Fibroblast of the conjunctiva (primary cell): Measurements from ENCODE around the gene CNN3.

Experiments
- DNase-seq: peaks from one replicate; pipeline ENCODE4 v3.0.0-alpha.2; 2010; ENCODE audit warnings: low read depth

Gene CNN3

DNA sequence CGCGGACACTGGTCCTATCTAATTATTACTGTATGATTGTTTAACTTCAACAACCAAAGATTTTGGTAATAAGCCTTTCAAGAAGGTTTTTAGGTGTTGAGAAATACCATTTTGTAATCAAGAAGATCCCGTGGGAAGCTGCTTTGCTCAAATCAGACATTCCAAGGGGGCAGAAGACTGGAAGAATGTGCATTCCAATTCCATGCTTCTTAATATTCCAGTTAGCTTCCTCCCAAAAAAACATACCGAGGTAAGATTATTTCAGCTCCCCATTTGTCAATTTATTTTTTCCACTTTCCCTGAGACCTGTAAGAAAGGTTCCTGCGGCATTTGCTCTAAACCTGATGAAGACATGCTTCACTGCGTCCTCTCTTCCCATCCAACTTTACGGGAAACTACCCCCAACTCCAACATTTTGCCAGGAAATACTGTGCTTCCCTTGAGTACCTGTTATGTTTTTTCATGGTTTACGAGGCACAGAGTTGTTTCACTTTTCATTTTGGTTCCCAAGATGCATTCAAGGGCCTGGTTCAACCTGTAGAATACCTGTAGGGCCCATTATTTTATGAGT, 4.1 kb downstream of the CNN3 start:
- DNase-seq, result no peak

DNA sequence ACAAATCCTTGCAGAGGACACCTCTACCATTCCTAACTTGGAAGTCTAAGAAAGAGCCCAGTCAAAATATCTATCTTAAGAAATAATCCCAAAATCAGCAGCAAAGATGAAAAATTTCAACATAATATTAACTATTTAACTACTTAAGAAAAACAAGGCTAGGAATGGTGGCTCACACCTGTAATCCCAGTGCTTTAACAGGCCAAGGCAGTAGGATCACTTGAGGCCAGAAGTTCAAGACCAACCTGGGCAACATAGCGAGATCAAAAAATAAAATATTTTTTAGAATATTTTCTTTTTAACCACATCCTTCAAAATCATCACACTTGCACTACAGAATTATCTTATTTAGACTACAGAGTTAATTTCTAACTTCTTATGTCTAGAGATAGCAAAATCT, 4.9 kb downstream of the CNN3 start:
- DNase-seq, result no peak

GRCh38 chr1:94920061-94920460, 6.8 kb downstream of the CNN3 start:
- no peak for DNase-seq

DNA sequence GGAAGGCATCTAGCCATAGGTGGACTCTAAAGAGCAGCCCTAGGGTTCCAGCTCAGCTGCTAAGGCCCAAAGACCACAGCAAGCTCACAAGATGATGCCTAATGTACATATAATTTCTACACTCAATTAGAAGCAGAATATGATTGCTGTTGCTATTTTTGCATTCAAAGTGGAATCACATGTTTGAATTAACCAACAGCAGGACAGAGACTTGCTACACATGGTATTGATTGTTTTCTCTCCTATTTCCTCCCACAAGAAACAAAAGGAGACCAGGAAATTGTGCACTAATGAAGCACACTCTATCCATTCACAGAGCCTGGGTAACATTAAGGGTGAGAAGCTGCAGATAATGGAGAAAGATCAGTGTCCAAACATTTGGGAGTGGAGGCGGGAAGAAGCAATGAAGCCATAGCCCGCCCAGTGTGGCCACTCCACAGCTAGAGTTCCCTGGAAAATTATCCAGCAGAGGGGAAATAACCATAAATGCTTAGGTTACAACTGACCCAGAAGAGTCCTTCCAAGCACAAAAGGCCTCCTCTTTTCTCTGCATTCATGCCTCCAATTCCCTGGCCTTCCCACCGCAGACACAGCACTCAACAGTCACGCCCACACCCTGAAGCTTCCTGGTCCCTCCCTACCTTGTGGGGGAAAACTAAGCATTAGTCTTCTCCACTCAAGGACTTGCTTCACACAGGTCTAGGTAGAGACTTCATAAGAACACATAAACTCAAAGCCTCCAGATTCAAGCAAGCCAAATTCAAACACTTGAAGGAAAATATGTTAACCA, 7.5 kb downstream of the CNN3 start:
- DNase-seq, result no peak

DNA sequence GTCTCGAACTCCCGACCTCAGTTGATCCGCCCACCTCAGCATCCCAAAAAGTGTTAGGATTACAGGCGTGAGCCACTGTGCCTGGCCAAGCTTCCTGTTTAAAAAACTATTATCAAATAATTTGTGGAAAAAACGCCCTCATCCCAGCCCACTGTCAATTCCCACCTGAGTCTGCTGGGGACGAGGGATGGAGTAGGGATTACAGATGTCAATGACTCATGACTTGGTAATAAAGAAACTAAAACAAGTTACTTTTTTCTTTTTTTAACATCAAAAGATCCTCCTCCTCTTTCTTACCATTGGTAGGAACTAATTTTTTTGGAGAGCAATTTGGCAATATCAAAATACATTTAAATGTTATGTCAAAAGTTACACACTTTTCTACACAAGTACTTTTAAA, 9.7 kb downstream of the CNN3 start:
- DNase-seq, result no peak

DNA sequence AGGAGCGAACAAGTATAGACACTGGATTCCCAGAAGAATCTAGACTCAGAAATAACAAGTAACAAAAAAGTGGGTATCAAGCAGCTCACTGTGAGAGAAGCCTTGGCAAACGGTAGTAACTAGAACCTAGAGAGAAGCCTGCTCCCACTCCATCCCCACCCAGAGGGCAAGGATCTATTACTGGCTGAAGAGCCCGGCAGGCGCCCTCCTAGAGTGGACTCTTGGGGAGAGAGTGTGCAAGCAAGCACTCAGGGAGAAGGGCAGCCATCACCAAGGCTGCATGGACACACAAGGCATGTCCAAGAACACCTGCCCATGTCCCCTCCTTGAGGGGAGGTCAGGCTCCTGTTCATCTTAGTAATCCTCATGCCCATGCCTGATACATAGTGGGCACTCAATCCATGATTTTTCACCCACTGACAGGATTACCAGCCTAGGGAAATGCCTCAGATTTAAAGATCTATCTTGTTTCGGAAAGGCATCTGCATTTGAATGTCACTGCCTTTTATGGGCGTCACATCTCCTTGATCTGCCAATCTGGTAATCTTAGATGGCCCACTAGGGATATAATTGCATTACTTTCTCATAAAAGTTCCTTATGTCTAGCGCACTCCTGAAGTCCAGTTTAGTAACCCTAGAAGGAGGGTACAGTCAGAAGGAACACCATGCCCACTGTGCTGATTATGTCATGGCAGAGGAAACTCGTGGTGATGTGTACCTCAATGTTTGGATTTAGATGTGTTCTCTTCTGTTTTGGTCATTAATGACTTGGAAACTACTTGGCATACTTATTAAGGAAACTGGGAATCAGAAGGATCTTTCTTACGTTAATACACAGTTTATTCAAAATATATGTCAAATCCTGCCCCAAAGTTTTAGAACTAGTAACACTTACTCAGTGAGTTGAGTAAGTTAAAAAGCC, 14.4 kb downstream of the CNN3 start:
- no peak for DNase-seq

GRCh38 chr1:94909486-94909885, 17.4 kb downstream of the CNN3 start:
- DNase-seq, result no peak

- DNase-seq, result no peak
Measured at GRCh38 chr1:94908965-94909364, 17.9 kb downstream of the CNN3 start.

GRCh38 chr1:94908190-94908589, 18.7 kb downstream of the CNN3 start:
- DNase-seq, result no peak

- DNase-seq, result no peak
Measured at GRCh38 chr1:94907136-94907535, 19.8 kb downstream of the CNN3 start.

GRCh38 chr1:94906382-94906781, 20.5 kb downstream of the CNN3 start:
- DNase-seq, result no peak

DNA sequence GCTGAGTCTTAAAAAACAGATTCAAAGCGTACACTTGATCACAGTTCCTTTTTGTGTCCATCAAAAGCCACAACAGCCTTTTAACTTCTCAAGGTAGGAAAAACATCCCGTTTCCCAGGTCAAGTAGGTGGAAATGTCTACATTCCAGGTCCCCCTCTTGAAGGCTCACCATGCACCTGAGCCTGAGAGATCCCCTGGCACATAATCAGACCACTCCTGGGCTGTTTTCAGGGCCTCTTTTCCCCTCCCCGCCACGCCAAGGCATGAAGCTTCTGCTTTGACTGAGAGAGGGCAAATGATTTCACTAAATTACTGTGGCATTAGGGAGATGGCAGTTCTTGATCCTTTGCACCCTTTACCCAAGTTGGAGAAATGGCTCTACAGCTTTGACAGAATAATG, 21.7 kb downstream of the CNN3 start:
- DNase-seq, result no peak

DNA sequence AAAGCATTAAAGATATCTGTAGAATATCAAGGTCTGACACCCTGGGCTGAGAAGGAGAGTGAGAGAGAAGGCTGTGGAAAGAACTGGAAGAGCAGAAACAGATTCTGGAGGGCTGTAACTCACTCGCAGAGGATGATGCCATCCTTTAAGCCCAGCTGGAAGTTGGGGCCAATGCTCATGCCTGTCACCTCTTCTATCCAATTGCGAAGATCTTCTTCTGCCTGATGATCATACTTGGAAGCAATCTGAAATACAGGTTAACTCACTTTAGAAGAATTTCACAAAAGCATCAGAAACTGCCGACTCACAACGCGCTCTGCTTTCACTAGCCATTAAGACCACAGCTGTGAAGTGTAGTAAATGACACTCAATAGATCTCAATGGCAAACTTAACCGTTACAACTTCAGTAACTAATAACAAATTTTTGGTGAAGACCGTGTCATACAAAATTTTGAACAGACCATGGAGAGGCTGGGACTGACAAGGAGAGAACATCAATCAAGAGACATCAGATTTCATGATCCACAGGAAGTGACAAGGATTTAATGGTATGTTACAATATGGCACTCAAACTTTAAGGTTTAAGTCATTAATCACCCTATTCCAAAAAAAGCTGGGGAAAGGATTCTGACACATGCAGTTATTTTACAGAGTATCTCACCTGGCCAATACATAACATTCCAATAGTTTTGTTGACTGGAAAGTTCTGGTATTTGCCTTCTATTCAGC, 23.5 kb downstream of the CNN3 start:
- no peak for DNase-seq

- DNase-seq, result no peak
Measured at GRCh38 chr1:94901841-94902240, 25.1 kb downstream of the CNN3 start.

DNA sequence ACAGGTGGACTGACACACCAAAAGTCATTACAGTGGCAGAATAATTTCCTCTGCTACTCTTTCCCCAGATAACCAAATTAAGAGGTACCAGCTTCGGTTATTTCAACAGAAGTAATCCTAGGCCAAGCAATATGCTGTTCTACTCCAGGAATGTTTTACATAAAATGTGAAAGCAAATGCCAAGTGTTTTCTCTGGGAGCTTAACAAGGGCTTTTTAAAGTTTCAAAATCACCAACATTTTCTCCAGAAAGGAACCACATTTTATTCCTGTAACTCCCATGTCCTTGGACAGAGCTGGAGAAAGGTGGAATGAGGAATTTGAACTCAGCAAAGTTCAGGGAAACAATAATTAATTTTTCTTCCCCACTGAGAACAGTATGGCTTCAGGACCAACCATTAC, 27.2 kb downstream of the CNN3 start:
- DNase-seq, result no peak

DNA sequence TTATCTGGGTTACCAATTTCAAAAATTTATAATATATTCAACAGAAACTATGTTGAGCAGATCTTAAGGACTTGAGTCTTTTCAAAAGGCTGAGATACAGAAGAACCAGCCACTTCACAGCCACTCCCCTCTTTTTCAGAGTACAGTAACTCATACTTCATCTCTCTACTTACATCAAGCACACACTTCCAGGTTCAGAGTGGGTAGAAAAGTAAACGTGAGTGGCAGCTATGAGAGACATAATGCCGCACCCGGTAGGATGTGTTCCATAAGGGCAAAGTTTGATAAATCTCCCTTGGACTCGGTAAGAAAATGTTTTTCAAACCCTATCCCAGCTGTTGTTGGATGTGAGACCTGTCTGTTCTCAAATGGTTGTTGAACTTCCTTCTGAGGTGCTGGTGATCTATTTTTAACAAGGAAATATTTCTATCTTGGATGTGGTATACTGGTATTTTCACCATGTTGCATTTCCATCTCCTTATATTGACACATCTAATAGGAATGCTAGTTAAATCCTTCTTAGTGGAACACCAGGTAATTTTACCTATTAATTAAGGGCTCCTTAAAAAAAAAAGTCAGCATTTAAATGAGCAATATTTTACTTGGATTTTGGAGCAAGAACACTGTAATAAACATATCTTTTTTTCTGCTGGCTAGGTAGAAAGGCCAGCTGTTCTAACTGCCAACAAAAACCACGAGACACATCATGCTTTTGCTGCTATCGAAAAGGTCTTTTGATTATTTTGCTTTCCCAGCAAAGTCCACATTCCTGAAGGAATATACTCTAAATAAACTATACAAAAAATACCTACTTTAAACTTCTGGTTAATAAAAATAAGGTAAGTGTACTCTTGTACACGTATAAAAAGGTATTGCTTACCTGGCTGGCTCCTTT, 28.2 kb downstream of the CNN3 start:
- DNase-seq, result no peak

- no peak for DNase-seq
Measured at GRCh38 chr1:94895518-94895917, 31.4 kb downstream of the CNN3 start.

GRCh38 chr1:94894630-94895029, 32.3 kb downstream of the CNN3 start:
- no peak for DNase-seq

GRCh38 chr1:94892604-94893254, 34.2 kb downstream of the CNN3 start:
- DNase-seq, result no peak

DNA sequence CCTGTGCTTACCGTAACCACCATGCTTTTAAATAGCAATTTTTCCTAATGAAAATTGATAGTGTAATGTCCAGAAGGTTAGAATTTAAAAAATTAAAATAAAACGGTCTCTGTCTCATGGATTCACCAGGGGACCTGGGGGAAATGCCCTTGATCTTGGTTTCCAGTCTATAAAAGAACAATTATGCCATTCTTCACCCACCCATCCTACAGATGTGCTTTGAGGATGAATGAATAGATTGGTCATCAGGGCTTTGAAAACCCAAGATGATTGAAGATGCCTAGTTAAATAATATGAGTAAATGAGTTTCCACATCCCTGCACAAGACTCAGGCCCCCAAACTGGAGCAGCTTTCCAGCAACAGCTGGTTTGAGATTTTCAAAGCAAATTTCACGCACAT, 38.7 kb downstream of the CNN3 start:
- no peak for DNase-seq
